A673 (cell line): ENCODE results near the gene VWA8. TPM values are rescaled to one million over a fixed set of nuclear protein-coding genes. Genes with fewer than 3 reads are reported as not detected.

Source experiments
- BruUV-seq: library from RNA; stranded (reverse); fragments of 400-500 nt; replicated peaks from 2 replicates; lab custom pipeline; 2021; lab: Mats Ljungman, UMichigan
- CTCF ChIA-PET: fragments of 300-600 bp; sonication (Branson Sonifier 250); formaldehyde crosslinking; loops from one replicate; lab custom pipeline; 2022; ENCODE audit warnings: antibody characterized with exemption; lab: Charles Lee
- POLR2A ChIA-PET: fragments of 300-600 bp; sonication (Branson Sonifier 250); formaldehyde crosslinking; loops from one replicate; lab custom pipeline; 2022; ENCODE audit warnings: antibody characterized with exemption; ENCODE audit not compliant: low non-redundant PET; lab: Charles Lee
- DNase-seq: peaks from one replicate; pipeline ENCODE4 v3.0.0-alpha.2; 2015; ENCODE audit warnings: low spot score
- H3K27ac ChIP-seq: fragments of 200-600 bp; sonication (generic); 2 replicates; pipeline ENCODE4 v1.5.1; 2016; ENCODE audit warnings: mixed run types, low read depth, mild to moderate bottlenecking, mixed read lengths, antibody characterized with exemption, low read length; ENCODE audit not compliant: poor library complexity, severe bottlenecking
- H3K27me3 ChIP-seq: fragments of 200-600 bp; sonication (generic); replicated peaks from 2 replicates; pipeline ENCODE4 v1.6.1; 2017; ENCODE audit warnings: mixed run types, low read depth, mild to moderate bottlenecking, mixed read lengths, antibody characterized with exemption, low read length; ENCODE audit not compliant: insufficient read depth, poor library complexity
- H3K36me3 ChIP-seq: fragments of 200-600 bp; sonication (generic); 2 replicates; pipeline ENCODE4 v1.6.1; 2016; ENCODE audit warnings: mixed run types, mild to moderate bottlenecking, mixed read lengths, antibody characterized with exemption, low read length; ENCODE audit not compliant: insufficient read depth, poor library complexity, severe bottlenecking
- H3K4me1 ChIP-seq: fragments of 200-600 bp; sonication (generic); 2 replicates; pipeline ENCODE4 v1.6.1; 2017; ENCODE audit warnings: mixed run types, mild to moderate bottlenecking, mixed read lengths, antibody characterized with exemption, low read length; ENCODE audit not compliant: insufficient read depth, poor library complexity, severe bottlenecking
- H3K4me3 ChIP-seq: fragments of 200-600 bp; sonication (generic); 2 replicates; pipeline ENCODE4 v1.5.1; 2016; ENCODE audit warnings: low read depth, mixed run types, mild to moderate bottlenecking, mixed read lengths, low read length; ENCODE audit not compliant: poor library complexity, severe bottlenecking
- H3K9me3 ChIP-seq: fragments of 200-600 bp; sonication (generic); 2 replicates; pipeline ENCODE4 v1.6.1; 2016; ENCODE audit warnings: mixed run types, low read depth, mild to moderate bottlenecking, mixed read lengths, antibody characterized with exemption, low read length; ENCODE audit not compliant: poor library complexity, severe bottlenecking
- CTCF ChIP-seq: fragments of 300-800, 200-600 bp; sonication (generic); conservative IDR thresholded peaks from 2 replicates; pipeline ENCODE4 v1.5.1; 2017; ENCODE audit warnings: low read depth, mild to moderate bottlenecking, antibody characterized with exemption, low read length, moderate library complexity, mixed read lengths
- EZH2 ChIP-seq: fragments of 200-600 bp; sonication (generic); IDR thresholded peaks from 2 replicates; pipeline ENCODE4 v1.6.1; 2017; ENCODE audit warnings: borderline replicate concordance, low read depth, mild to moderate bottlenecking, mixed read lengths, antibody characterized with exemption, low read length; ENCODE audit not compliant: poor library complexity, severe bottlenecking
- intact Hi-C: fragments of 100-400 bp; cut with micrococcal nuclease; formaldehyde crosslinking; loops from one replicate; pipeline ENCODE4 v1.10.0; 2022; ENCODE audit not compliant: unreplicated experiment
- total RNA-seq: library from RNA; stranded (reverse); gene quantifications from 2 replicates; pipeline ENCODE4 v1.2.3, GENCODE V29; 2021

The VWA8 gene
- total RNA-seq, 1 experiment from 2014 or later: 18.5 TPM

DNA sequence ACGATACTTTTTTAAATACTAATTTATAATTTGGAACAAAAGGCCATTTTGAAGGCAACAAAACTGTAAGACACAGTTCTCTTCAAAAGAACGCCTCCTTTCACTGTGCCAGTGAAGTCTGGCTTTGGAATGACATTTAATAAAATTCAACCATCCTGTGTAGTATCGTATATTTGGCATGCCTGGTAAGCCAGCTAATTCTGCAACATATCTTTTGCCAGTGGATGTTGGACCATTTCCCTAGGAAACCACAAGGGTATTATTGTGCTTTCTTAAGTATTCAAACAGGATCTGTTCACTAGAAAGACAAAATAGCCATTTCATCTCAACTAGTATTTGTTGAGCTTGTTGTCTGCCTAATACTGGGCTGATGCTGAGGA, 391.9 kb downstream of the VWA8 start:
- Histone ChIP-seq H3K27ac (no peak overlapping the region), H3K36me3 (no peaks in the 10 kb centered on the region), H3K4me3 (no peak overlapping the region), H3K9me3 (no peaks in the 10 kb centered on the region), H3K27me3 (no peaks in the 10 kb centered on the region), H3K4me1 (peaks cover 6% of the 10 kb centered on the region)
- ChIA-PET POLR2A (no interaction called here), CTCF (no interaction called here)
- intact Hi-C loops: no loop called here
- no TSS peak for BruUV-seq
- TF ChIP-seq EZH2 (no peak), CTCF (no peak)
- no peak for DNase-seq

GRCh38 chr13:41568143-41568971, 392.6 kb downstream of the VWA8 start:
- Histone ChIP-seq H3K9me3 (no peaks in the 10 kb centered on the region), H3K27ac (no peak overlapping the region), H3K4me3 (no peak overlapping the region), H3K36me3 (no peaks in the 10 kb centered on the region), H3K27me3 (no peaks in the 10 kb centered on the region), H3K4me1 (peaks cover 11% of the 10 kb centered on the region)
- POLR2A ChIA-PET: no interaction called here
- DNase-seq: no peak
- TF ChIP-seq EZH2 (no peak), CTCF (no peak)
- CTCF ChIA-PET: no interaction called here
- no TSS peak for BruUV-seq
- intact Hi-C loops: no loop called here

DNA sequence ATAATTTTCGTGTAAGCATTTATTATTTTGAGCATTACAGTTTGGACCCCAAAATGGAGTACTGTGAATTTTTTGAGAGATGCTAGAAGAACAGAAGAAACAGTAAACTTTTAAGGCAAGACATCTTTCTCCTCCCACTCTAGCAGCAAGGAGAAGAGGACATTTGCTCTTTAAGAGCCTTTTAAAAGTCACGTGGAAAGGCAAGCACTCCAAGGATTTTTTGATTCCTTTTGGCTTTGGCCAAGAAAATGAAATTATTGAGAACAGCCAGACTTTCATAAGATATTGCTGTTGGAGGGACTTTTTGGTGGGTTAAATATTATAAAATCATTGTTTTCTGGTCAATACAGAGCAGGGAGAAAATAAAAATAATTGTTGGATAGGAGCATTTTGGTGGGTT, 393.5 kb downstream of the VWA8 start:
- DNase-seq: no peak
- H3K27me3 ChIP-seq: no peaks in the 10 kb centered on the region
- H3K4me3 ChIP-seq: no peak overlapping the region
- H3K36me3 ChIP-seq: no peaks in the 10 kb centered on the region
- intact Hi-C loops: no loop called here
- ChIA-PET POLR2A (no interaction called here), CTCF (no interaction called here)
- no peak for TF ChIP-seq CTCF
- no peak for TF ChIP-seq EZH2
- H3K9me3 ChIP-seq: no peaks in the 10 kb centered on the region
- H3K4me1 ChIP-seq: peaks cover 21% of the 10 kb centered on the region
- BruUV-seq: no TSS peak
- no peak overlapping the region for H3K27ac ChIP-seq
